HG02884 (cell line): Measurements from ENCODE around the gene C3orf20.

Experiments used
- ATAC-seq: cut with Tn5 transposase; IDR thresholded peaks from one replicate; pipeline ENCODE4 v1.9.1; 2021; ENCODE audit warnings: mild to moderate bottlenecking, moderate library complexity; ENCODE audit not compliant: unreplicated experiment

Gene C3orf20

GRCh38 chr3:14772533-14773138, 97.7 kb downstream of the C3orf20 start:
- ATAC-seq, result no peak

- ATAC-seq, result no peak
These were observed 98.3 kb downstream of the C3orf20 start for GRCh38 chr3:14773281-14773680.

- no peak for ATAC-seq
These were observed 98.8 kb downstream of the C3orf20 start for GRCh38 chr3:14773691-14774128.

- ATAC-seq, result no peak
These were observed 99.5 kb downstream of the C3orf20 start for GRCh38 chr3:14774431-14774830.

GRCh38 chr3:14775011-14775410, 100.1 kb downstream of the C3orf20 start:
- no peak for ATAC-seq

GRCh38 chr3:14775563-14775962, 100.6 kb downstream of the C3orf20 start:
- no peak for ATAC-seq

- ATAC-seq, result no peak
These were observed 104.2 kb downstream of the C3orf20 start for GRCh38 chr3:14779069-14779685.

GRCh38 chr3:14780927-14781507, 106.1 kb downstream of the C3orf20 start:
- no peak for ATAC-seq

- ATAC-seq, result no peak
These were observed 108.6 kb downstream of the C3orf20 start for GRCh38 chr3:14783480-14784086.

GRCh38 chr3:14784087-14784681, 109.2 kb downstream of the C3orf20 start:
- no peak for ATAC-seq

- no peak for ATAC-seq
These were observed 110.5 kb downstream of the C3orf20 start for GRCh38 chr3:14785207-14786155.

- no peak for ATAC-seq
These were observed 111.4 kb downstream of the C3orf20 start for GRCh38 chr3:14786369-14786768.

- ATAC-seq, result no peak
These were observed 112.7 kb downstream of the C3orf20 start for GRCh38 chr3:14787630-14788029.

- ATAC-seq, result no peak
These were observed 113.7 kb downstream of the C3orf20 start for GRCh38 chr3:14788644-14789043.

- ATAC-seq, result no peak
These were observed 114.3 kb downstream of the C3orf20 start for GRCh38 chr3:14789221-14789620.

GRCh38 chr3:14789640-14790285, 114.8 kb downstream of the C3orf20 start:
- no peak for ATAC-seq

GRCh38 chr3:14791343-14791945, 116.5 kb downstream of the C3orf20 start:
- ATAC-seq, result no peak

GRCh38 chr3:14792691-14793121, 117.8 kb downstream of the C3orf20 start:
- ATAC-seq, result no peak

GRCh38 chr3:14793126-14793857, 118.4 kb downstream of the C3orf20 start:
- no peak for ATAC-seq
